GM12864 (cell line): ENCODE measurements around the gene LPAR3.

Experiments used
- DNase-seq: peaks from one replicate; pipeline ENCODE4 v3.0.0-alpha.2; 2011; ENCODE audit warnings: low read depth
- H3K4me3 ChIP-seq: 2 replicates; pipeline ENCODE4 v1.5.1; 2011; ENCODE audit warnings: mild to moderate bottlenecking, low read depth, low read length, control low read depth
- TF ChIP-seq, protein P1 (sequence below): IDR thresholded peaks from 2 replicates; pipeline ENCODE4 v1.5.1; 2011; ENCODE audit warnings: low read depth, mild to moderate bottlenecking, moderate library complexity, low read length, control low read depth, inconsistent platforms; ENCODE audit errors: missing control alignments

LPAR3 gene

DNA sequence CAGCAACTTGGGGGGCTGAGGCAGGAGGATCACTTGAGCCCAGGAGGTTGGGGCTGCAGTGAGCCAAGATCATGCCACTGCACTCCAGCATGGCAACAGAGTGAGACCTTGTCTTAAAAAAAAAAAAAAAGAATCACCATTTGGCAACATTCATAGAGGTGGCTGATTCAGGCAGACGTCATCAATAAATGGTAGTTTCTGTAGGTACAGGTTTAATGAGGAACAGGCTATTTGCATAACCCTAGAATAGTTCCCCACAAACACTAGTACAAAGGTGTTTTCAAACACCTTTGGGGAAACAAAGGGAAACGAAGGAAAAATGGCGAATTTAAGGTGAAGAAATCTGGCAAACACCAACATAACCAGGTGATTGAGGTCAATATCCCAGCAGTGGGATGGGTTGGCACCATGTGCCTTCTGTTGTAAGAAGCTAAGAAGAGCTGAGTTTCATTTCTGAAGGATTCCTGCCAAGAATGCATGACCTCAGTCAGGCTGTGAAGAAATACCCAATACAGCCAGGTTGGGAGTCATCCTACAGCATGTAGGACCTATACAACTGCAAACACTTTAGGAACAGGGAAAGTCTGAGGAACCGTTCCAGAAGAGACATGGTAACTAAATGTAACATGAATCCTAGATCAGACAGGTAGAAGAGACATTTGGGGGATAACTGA, 5.6 kb downstream of the LPAR3 start:
- DNase-seq: no peak
- TF ChIP-seq, protein P1, sequence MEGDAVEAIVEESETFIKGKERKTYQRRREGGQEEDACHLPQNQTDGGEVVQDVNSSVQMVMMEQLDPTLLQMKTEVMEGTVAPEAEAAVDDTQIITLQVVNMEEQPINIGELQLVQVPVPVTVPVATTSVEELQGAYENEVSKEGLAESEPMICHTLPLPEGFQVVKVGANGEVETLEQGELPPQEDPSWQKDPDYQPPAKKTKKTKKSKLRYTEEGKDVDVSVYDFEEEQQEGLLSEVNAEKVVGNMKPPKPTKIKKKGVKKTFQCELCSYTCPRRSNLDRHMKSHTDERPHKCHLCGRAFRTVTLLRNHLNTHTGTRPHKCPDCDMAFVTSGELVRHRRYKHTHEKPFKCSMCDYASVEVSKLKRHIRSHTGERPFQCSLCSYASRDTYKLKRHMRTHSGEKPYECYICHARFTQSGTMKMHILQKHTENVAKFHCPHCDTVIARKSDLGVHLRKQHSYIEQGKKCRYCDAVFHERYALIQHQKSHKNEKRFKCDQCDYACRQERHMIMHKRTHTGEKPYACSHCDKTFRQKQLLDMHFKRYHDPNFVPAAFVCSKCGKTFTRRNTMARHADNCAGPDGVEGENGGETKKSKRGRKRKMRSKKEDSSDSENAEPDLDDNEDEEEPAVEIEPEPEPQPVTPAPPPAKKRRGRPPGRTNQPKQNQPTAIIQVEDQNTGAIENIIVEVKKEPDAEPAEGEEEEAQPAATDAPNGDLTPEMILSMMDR: no peak
- H3K4me3 ChIP-seq: no peak overlapping the region

DNA sequence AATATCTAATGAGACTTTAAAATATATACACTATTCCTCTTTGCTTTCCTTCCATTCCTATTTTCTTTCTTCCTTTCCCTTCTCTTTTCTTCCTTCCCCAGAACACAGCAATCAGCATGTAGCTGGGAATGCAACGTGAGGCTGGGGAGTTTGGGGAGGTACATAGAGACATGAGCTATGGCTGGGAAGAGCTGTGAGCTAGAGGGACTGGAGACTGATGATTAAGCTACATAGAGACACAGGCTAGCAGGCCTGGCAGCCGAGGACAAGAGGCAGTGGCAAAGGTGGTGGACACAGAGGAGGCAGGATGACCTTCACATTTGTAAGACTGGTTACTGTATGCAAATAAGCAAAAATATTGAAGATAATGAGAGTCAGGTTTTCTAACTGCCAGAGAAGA, 7.5 kb downstream of the LPAR3 start:
- no peak overlapping the region for H3K4me3 ChIP-seq
- TF ChIP-seq, protein P1: no peak
- no peak for DNase-seq

DNA sequence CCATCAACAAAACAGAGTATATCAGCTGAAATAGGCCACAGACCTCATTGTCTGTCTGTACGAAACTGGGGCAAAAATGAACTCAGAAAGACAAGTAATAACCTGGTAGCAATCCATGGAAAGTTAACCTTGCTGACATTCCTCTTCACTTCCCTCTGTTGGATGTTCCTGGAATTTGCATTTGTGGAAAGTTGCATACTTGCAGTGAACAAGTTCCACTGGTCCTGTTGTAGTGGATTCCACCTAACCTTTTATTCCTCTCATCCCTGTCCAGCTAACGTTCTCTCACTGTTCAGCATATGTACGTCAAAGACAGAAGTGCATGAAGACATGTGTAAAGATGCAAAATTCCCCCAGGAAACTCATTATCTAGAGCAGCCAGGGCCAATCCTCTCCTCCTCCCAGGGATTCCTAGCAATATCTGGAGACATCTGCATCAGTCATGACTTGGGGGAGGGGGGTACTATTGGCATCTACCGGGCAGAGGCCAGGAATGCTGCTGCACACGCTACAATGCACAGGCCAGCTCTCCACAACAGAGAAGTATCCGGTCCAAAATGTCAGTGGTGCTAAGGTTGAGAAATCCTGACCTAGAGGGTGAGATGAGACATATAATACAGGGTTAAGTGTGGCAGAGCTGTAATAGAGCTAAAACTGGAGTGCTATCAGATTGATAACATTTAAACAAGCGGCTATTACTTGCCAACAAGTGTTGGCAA, 8.2 kb downstream of the LPAR3 start:
- no peak overlapping the region for H3K4me3 ChIP-seq
- DNase-seq: no peak
- TF ChIP-seq, protein P1: no peak

DNA sequence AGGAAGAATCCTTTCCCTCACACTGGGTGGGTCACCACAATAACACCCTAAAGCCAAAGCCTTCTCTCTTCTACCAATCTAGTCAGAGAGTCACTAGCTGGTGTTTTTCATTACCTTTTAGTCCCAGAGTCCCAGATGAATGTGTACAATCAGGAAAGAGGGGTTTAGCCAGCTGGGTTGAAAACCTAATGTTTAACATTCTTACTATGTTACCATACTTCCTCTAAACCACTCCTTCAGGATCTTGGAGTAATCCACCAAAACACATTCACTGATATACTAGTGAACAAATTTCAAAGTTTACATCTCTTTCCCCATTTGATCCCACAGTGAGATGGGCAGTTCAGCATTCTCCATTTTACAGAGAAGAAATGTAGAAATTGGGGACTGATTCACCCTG, 9.7 kb downstream of the LPAR3 start:
- H3K4me3 ChIP-seq: no peak overlapping the region
- DNase-seq: no peak
- TF ChIP-seq, protein P1: no peak

DNA sequence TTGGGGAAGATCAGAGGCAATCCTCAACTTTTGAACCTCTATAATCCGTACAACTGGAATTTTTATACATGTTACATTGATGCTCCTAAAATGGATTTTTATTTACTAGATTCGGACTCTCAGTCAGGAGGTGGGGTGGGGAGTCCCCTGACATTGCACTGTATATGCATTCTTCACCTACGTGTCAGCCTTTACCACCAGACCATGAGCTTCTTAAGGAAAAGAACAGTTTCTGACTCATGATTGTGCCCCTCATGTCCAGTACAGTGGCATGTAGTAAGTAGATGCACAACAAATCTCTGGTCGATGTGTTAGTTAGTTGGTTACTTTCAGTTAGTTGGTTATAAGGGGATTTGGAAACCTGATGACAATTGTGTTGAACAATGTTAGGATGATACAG, 15.4 kb downstream of the LPAR3 start:
- DNase-seq: no peak
- TF ChIP-seq, protein P1: no peak

DNA sequence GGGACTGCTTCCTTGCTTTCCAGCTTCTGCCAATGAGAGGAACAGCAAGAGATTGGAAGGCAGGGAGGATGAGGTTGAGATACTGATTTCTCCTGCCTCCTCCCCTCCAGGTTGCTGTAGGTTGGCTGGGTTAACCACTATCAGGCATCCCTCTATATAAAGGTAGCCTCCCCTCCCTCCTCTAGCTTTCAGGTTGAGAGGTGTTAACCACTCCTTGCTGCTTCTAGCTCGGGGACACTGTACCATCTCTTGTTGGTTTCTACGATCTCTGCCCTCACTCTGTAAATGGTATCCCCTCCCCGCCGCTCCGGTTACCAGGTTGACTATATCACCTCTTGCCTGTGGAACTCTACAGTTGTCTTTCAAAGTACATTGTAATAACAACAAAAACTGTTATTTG, 16.7 kb downstream of the LPAR3 start:
- H3K4me3 ChIP-seq: no peak overlapping the region
- TF ChIP-seq, protein P1: no peak
- no peak for DNase-seq

More for the DNA sequence above, 15.4 kb downstream of the LPAR3 start:
- H3K4me3 ChIP-seq: no peak overlapping the region
